Breast epithelium (tissue), 4 donors: ENCODE measurements around the gene SIAH3. TPM values are rescaled to one million over a fixed set of nuclear protein-coding genes. Genes with fewer than 3 reads are reported as not detected.

Experiments used
- DNase-seq, 2 donors: peaks; one replicate each; pipeline ENCODE4 v3.0.0-alpha.2; 2019; ENCODE audit warnings: low spot score in 2 of 2
- H3K27ac ChIP-seq, 2 donors: fragments of 200-600 bp; sonication (generic) in 1 of 2; one replicate each; pipeline ENCODE4 v1.5.1; 2016 to 2019; ENCODE audit warnings: mild to moderate bottlenecking in 1 of 2
- H3K27me3 ChIP-seq, 2 donors: fragments of 200-600 bp; sonication (generic) in 1 of 2; one replicate each; pipeline versions ENCODE4 v1.5.1 to v1.6.0; 2017 to 2019; ENCODE audit warnings: control low read depth in 1 of 2, mild to moderate bottlenecking in 1 of 2
- H3K36me3 ChIP-seq: fragments of 200-600 bp; one replicate; pipeline ENCODE4 v1.5.1; 2019
- H3K4me1 ChIP-seq, 2 donors: fragments of 200-600 bp; sonication (generic); one replicate each; pipeline ENCODE4 v1.5.1; 2016 to 2019; ENCODE audit warnings: control low read depth in 1 of 2
- H3K4me3 ChIP-seq, 3 donors: fragments of 200-600 bp; sonication (generic); 1 replicate in 2 of 3; 2 replicates in 1 of 3; pipeline ENCODE4 v1.5.1; 2016 to 2019; ENCODE audit warnings: mild to moderate bottlenecking in 3 of 3, moderate library complexity in 2 of 3
- H3K9me3 ChIP-seq, 2 donors: fragments of 200-600 bp; sonication (generic) in 1 of 2; one replicate each; pipeline ENCODE4 v1.5.1; 2016 to 2019; ENCODE audit warnings: control low read depth in 1 of 2
- CTCF ChIP-seq, 3 donors: fragments of 450-650 bp; IDR thresholded peaks; one replicate each; pipeline ENCODE4 v1.5.1; 2016 to 2017; ENCODE audit warnings: antibody characterized with exemption in 3 of 3, mild to moderate bottlenecking in 3 of 3, moderate library complexity in 3 of 3
- POLR2A ChIP-seq: fragments of 450-650 bp; IDR thresholded peaks from one replicate; pipeline ENCODE4 v1.6.1; 2016; ENCODE audit warnings: antibody characterized with exemption, mild to moderate bottlenecking, moderate library complexity
- POLR2AphosphoS5 ChIP-seq, 3 donors: sonication (generic); formaldehyde crosslinking; IDR thresholded peaks; one replicate each; pipeline ENCODE4 v1.6.1; 2017; ENCODE audit warnings: antibody characterized with exemption in 3 of 3
- intact Hi-C: fragments of 100-400 bp; cut with DNase I; formaldehyde crosslinking; loops from one replicate; pipeline ENCODE4 v1.15.1; 2023; ENCODE audit warnings: low total_unique reads
- total RNA-seq, 3 donors: library from RNA; depleted of rRNA; stranded (reverse); fragments of >200 nt; gene quantifications; one replicate each; pipeline ENCODE4 v1.1.0, GENCODE V29; 2016

Gene SIAH3
- total RNA-seq, 3 donors from 2014 or later = under 0.01 TPM; not detected in 2

- Histone ChIP-seq H3K4me1 (no peaks in the 10 kb centered on the region), H3K9me3 (no peaks in the 10 kb centered on the region), H3K36me3 (no peaks in the 10 kb centered on the region), H3K27ac (no peak overlapping the region), H3K27me3 (no peaks in the 10 kb centered on the region), H3K4me3 (no peak overlapping the region)
- TF ChIP-seq POLR2AphosphoS5 (IDR thresholded peaks at IDR 0.05) (no peak), POLR2A (no peak), CTCF (IDR thresholded peaks at IDR 0.05) (no peak)
- DNase-seq = no peak
- intact Hi-C loops = no loop called here
Measured at GRCh38 chr13:45731455-45731854, 120.1 kb downstream of the SIAH3 start.

- no peak overlapping the region for H3K27ac ChIP-seq
- no peak overlapping the region for H3K4me3 ChIP-seq
- H3K36me3 ChIP-seq = no peaks in the 10 kb centered on the region
- no peak for TF ChIP-seq POLR2AphosphoS5 (IDR thresholded peaks at IDR 0.05)
- no peak for TF ChIP-seq CTCF (IDR thresholded peaks at IDR 0.05)
- TF ChIP-seq POLR2A = no peak
- H3K27me3 ChIP-seq = no peaks in the 10 kb centered on the region
- H3K4me1 ChIP-seq = no peaks in the 10 kb centered on the region
- no peak for DNase-seq
- intact Hi-C loops = no loop called here
- H3K9me3 ChIP-seq = no peaks in the 10 kb centered on the region
Measured at GRCh38 chr13:45728759-45729158, 122.8 kb downstream of the SIAH3 start.

Other genes with a start within 250 kb of the SIAH3 start
- gene ERICH6B, start 236.0 kb downstream of the SIAH3 start, total RNA-seq = not detected
- gene CBY2, start 149.4 kb downstream of the SIAH3 start, total RNA-seq = not detected
- 10 to 100 TPM; 31.0 to 40.6 (median 38.9) TPM for gene ZC3H13, start 201.0 kb upstream of the SIAH3 start, total RNA-seq